ENCODE measurements around the gene MINPP1.

Gene MINPP1

GRCh38 chr10:87519582-87519981 lies 14.9 kb downstream of the MINPP1 start:
- DNase-seq (ENCODE audit: low spot score) = no peak

- no peak for DNase-seq (ENCODE audit: low spot score)
Observed at GRCh38 chr10:87523731-87524130, 19.0 kb downstream of the MINPP1 start.

GRCh38 chr10:87524296-87524695 lies 19.6 kb downstream of the MINPP1 start:
- no peak for DNase-seq (ENCODE audit: low spot score)

DNA sequence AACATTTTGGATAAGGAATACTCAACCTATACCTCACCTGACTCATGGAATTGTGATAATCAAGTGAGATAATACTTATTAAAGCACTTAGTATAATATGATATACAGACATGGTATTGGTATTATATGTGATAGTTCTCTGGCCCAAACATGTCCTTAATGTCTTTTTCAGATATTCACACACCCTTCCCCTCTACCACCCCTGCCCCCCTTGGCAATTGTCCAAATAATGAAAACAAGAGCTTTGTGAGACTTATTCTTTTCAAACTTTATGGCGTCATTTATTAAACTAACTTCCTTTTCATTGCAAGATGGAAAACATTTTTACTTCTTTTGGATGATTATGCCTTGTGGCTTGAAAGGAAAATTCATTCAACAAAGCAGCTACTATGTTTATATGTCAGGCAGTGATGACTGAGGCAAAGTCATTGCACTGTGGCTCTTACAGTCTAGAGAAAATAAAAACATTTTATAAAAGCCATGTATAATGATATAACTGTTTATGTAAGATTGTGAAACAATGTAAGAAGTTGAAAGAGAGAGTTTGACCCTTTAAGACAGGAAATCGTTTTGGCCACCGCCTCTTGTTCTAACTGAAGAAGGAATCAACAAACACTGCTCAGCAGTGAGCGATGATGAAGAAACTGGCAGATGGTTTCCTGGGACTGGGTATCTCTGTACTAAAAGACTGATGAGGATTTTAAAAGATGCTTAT lies 27.4 kb downstream of the MINPP1 start:
- DNase-seq (ENCODE audit: low spot score) = no peak

- DNase-seq (ENCODE audit: low spot score) = no peak
Observed at GRCh38 chr10:87532696-87533095, 28.0 kb downstream of the MINPP1 start.

- no peak for DNase-seq (ENCODE audit: low spot score)
Observed at GRCh38 chr10:87534173-87534858, 29.6 kb downstream of the MINPP1 start.

DNA sequence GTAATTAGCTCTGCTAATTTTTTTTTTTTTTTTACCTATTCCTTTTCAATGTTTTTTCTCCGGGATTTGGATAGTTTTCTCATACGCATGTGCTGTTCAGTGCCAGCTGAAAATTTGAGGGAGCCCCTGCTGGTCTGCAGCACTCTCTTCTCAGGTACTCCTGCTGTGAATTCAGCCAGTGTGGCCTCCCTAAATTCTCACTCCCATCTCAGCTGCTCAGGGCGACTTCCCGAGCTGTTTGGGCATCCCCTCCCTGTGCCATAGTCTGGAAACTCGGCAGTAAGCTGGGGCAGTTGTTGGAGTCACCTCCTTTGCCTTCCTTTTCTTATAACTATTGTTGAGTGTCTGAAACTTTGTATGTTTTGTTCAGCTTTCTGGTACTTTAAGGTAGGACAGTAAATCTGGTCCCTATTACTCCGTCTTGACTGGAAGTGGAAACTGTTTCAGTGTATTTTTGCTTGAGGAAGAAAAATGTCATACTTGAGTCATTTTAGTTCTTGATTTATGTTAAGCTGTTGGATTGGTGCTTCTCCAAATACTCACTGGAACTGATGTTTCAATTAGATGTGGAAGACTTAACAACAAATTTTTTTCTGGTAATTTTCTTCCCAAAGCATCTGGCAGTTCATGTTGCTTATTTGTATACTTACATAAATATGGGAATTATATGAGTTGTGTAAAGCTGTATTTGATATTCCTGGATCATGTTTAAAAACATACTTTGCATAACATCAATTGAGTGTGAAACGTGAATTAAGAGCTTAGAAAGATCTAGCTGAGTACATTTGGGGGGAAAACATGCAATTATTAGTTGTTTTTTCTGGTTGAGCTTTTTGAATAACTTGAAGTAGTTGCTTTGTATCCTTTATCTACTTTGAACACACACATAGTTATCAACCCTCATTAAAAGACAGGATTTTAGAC lies 33.7 kb downstream of the MINPP1 start:
- DNase-seq (ENCODE audit: low spot score) = no peak

DNA sequence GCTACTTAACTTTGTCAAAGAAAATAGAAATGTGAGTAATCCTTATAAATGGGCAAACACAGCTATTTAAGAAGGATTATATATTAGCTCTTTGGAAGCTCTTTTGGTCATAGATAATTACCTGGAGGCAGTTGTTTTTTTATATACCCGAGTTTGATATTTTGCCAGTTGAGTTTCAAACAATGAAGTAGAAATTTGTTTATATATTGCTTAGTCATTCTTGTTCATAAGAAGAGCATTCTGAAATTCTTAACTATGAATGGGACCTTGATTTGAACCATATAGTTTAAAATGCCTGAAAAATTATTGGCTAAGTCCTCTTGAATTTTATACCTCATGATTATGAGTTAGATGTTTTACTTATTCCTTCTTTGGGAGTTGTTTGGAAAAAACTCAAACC lies 36.4 kb downstream of the MINPP1 start:
- DNase-seq (ENCODE audit: low spot score) = no peak

DNA sequence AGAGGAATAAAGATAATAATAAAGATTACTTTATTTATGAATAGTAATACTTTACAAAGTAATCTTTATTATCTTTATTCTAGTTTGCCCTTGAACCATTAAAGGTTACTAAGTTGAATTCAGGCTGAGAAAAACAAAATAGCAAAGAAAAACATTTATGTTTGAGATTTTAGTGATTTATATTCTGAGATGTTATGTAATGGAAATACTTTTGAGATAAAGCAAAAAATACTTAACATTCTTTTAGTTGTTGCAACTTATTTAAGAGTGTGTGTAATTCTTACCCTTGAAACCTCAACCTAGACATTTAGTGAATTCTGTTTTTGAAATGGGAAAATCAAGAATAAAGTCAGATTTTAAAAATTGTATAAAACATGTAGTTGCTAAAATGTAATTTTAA lies 40.0 kb downstream of the MINPP1 start:
- DNase-seq (ENCODE audit: low spot score) = no peak

DNA sequence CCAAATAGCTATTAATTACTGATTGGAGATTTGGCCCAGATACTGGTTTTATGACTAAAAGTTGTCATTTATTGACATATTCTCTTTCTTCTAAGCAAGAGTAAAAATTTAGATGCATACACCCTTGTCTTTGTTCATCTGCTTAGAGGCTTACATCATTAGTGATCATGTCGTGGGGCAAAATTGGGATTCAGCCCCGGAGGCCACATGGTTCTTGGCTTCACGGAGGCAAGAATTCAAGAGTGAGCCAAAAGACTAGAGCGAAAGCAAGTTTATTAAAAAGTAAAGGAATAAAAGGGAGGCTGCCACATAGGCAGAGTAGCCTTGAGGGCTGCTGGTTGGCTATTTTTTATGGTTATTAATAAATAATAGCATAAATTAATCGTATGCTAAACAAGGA lies 41.1 kb downstream of the MINPP1 start:
- no peak for DNase-seq (ENCODE audit: low spot score)

- DNase-seq (ENCODE audit: low spot score) = no peak
Observed at GRCh38 chr10:87546210-87546609, 41.5 kb downstream of the MINPP1 start.

- DNase-seq (ENCODE audit: low spot score) = no peak
Observed at GRCh38 chr10:87546971-87547413, 42.3 kb downstream of the MINPP1 start.

DNA sequence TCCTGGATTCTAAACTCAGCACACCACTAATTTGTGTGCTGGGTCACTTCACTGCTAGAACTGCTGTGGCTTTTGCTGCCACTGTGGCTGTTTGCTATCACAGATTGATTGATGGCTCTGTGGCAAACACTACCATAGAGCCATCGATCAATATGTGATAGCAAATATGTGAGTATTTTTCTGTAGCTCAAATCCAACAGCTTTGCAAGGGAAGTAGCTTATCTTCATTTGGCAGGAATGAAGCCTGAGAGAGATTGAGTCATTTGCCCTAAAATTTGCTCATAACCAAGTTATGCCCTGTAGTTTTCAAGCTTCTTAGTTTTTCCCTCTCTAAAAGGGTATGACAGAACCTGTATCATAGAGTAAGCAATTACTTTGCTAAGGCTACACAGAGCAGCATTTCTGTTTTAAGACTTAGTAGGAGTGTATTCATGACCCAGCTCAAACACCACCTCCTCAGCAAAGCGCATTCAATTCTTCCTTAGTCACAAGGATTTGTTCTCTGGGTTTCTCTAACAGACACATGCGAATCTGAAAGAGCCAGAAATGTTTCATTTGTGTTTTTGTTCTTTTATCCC lies 43.1 kb downstream of the MINPP1 start:
- DNase-seq (ENCODE audit: low spot score) = no peak

GRCh38 chr10:87550741-87551140 lies 46.0 kb downstream of the MINPP1 start:
- no peak for DNase-seq (ENCODE audit: low spot score)

- no peak for DNase-seq (ENCODE audit: low spot score)
Observed at GRCh38 chr10:87551326-87551725, 46.6 kb downstream of the MINPP1 start.

DNA sequence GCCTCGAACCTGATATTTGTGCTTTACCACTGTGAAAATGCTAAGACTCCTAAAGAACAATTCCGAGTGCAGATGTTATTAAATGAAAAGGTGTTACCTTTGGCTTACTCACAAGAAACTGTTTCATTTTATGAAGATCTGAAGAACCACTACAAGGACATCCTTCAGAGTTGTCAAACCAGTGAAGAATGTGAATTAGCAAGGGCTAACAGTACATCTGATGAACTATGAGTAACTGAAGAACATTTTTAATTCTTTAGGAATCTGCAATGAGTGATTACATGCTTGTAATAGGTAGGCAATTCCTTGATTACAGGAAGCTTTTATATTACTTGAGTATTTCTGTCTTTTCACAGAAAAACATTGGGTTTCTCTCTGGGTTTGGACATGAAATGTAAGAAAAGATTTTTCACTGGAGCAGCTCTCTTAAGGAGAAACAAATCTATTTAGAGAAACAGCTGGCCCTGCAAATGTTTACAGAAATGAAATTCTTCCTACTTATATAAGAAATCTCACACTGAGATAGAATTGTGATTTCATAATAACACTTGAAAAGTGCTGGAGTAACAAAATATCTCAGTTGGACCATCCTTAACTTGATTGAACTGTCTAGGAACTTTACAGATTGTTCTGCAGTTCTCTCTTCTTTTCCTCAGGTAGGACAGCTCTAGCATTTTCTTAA lies 47.7 kb downstream of the MINPP1 start:
- no peak for DNase-seq (ENCODE audit: low spot score)

GRCh38 chr10:87557409-87557808 lies 52.7 kb downstream of the MINPP1 start:
- no peak for DNase-seq (ENCODE audit: low spot score)

- no peak for DNase-seq (ENCODE audit: low spot score)
Observed at GRCh38 chr10:87558333-87558732, 53.6 kb downstream of the MINPP1 start.

- no peak for DNase-seq (ENCODE audit: low spot score)
Observed at GRCh38 chr10:87559392-87559791, 54.7 kb downstream of the MINPP1 start.

GRCh38 chr10:87560495-87561129 lies 55.9 kb downstream of the MINPP1 start:
- no peak for DNase-seq (ENCODE audit: low spot score)

DNA sequence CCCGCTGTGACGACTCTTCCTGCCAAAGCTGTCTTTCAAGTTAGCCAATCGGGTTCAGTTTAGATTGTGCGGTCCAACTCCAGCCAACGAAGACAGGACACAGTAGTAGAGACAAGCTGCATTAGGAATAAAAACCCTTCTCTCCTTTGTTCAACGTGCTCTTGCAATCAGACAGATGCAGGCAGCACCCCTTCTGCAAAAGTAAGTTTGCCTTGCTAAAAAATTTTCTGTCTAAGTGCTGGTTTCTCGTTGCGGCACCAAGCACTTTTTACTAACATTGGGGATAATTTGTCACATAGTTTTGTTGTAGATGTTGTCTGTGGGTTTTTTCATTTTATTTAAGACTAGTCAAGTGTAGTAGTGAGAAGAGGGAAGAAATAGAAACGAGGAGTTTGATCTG lies 58.1 kb downstream of the MINPP1 start:
- no peak for DNase-seq (ENCODE audit: low spot score)
